ENCODE results near the gene ALMS1. TPM values are rescaled to one million over a fixed set of nuclear protein-coding genes. Genes with fewer than 3 reads are reported as not detected.

ALMS1 gene
- total RNA-seq, 2 donors from 2014 or later: 34.2 to 44.5 TPM

- no peaks in the 10 kb centered on the region for H3K27me3 ChIP-seq
Measured at GRCh38 chr2:73366060-73366459, 19.6 kb upstream of the ALMS1 start.

DNA sequence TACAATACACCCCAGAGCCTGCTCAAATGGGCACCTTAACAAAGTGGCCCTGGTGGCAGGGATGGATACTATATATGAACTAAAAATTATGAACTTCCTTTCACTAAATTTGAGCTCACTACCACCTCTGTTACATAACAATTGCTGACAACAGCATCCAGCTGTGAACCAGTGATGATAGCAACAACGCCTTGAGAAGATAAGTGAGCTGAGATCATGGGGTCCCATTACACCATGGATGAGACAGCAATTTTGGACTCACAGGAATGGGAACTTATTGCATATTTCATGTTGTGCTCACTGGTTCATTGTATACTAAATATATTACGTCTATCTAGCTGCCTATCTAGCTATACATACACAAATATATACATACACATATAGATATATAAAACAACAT, 16.9 kb upstream of the ALMS1 start:
- Histone ChIP-seq H3K27ac (no peak overlapping the region), H3K36me3 (replicated peaks in 1 of 2; ENCODE audit: insufficient read depth in 1 of 2, low read depth in 2 of 2) (no peaks in the 10 kb centered on the region), H3K9me3 (no peaks in the 10 kb centered on the region), H3K27me3 (no peaks in the 10 kb centered on the region), H3K4me1 (no peaks in the 10 kb centered on the region), H3K4me3 (no peak overlapping the region)
- DNase-seq (no peak), ATAC-seq (no peak)
- whole genome bisulfite sequencing, 2 donors: 56 to 67% methylated on average over 2 of the region's 2 CpGs
- no peak for TF ChIP-seq POLR2A (IDR thresholded peaks at IDR 0.05)
- TF ChIP-seq, protein P1, sequence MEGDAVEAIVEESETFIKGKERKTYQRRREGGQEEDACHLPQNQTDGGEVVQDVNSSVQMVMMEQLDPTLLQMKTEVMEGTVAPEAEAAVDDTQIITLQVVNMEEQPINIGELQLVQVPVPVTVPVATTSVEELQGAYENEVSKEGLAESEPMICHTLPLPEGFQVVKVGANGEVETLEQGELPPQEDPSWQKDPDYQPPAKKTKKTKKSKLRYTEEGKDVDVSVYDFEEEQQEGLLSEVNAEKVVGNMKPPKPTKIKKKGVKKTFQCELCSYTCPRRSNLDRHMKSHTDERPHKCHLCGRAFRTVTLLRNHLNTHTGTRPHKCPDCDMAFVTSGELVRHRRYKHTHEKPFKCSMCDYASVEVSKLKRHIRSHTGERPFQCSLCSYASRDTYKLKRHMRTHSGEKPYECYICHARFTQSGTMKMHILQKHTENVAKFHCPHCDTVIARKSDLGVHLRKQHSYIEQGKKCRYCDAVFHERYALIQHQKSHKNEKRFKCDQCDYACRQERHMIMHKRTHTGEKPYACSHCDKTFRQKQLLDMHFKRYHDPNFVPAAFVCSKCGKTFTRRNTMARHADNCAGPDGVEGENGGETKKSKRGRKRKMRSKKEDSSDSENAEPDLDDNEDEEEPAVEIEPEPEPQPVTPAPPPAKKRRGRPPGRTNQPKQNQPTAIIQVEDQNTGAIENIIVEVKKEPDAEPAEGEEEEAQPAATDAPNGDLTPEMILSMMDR (IDR thresholded peaks at IDR 0.05): no peak
- intact Hi-C loops (cut with DNase I): no loop called here

More at GRCh38 chr2:73366060-73366459, 19.6 kb upstream of the ALMS1 start:
- intact Hi-C loops (cut with DNase I): no loop called here
- no peaks in the 10 kb centered on the region for H3K4me1 ChIP-seq
- TF ChIP-seq, protein P1 (IDR thresholded peaks at IDR 0.05): no peak
- TF ChIP-seq POLR2A (IDR thresholded peaks at IDR 0.05): no peak
- no peaks in the 10 kb centered on the region for H3K36me3 ChIP-seq (replicated peaks in 1 of 2; ENCODE audit: insufficient read depth in 1 of 2, low read depth in 2 of 2)
- H3K27ac ChIP-seq: no peak overlapping the region
- WGBS, 2 donors: 92 to 100% methylated on average over 1 of the region's 1 CpG
- DNase-seq: no peak
- no peak overlapping the region for H3K4me3 ChIP-seq
- no peaks in the 10 kb centered on the region for H3K9me3 ChIP-seq
- ATAC-seq: no peak

- TF ChIP-seq, protein P1 (IDR thresholded peaks at IDR 0.05): no peak
- intact Hi-C loops (cut with DNase I): no loop called here
- no peaks in the 10 kb centered on the region for H3K4me1 ChIP-seq
- H3K4me3 ChIP-seq: no peak overlapping the region
- H3K27ac ChIP-seq: no peak overlapping the region
- H3K36me3 ChIP-seq (replicated peaks in 1 of 2; ENCODE audit: insufficient read depth in 1 of 2, low read depth in 2 of 2): no peaks in the 10 kb centered on the region
- DNase-seq (no peak), ATAC-seq (no peak)
- WGBS, 2 donors: 36 to 67% methylated on average over 3 of the region's 3 CpGs
- no peaks in the 10 kb centered on the region for H3K9me3 ChIP-seq
- H3K27me3 ChIP-seq: no peaks in the 10 kb centered on the region
Measured at GRCh38 chr2:73370348-73370747, 15.3 kb upstream of the ALMS1 start.

DNA sequence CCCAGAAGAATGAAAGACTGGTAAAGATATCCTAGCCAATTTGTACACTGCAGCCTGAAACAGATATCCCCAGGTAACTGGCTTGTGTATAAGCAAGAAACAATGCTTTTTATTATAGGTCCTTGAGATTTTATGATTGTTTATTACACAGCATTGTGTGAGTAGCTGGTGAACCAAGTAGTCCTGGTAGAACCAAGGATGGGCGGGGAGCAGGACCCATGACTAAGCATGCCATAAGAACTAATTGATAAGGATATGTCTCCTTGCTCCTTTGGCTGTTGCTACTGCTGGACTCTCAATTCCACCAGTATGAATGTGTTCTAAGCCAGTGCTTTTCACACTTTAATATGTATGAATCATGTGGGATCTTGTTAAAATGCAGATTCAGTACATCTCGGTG, 12.3 kb upstream of the ALMS1 start:
- TF ChIP-seq POLR2A (IDR thresholded peaks at IDR 0.05): no peak
- TF ChIP-seq, protein P1 (IDR thresholded peaks at IDR 0.05): no peak
- no peaks in the 10 kb centered on the region for H3K9me3 ChIP-seq
- ATAC-seq: no peak
- no peak overlapping the region for H3K4me3 ChIP-seq
- 59 to 61% methylated on average over 2 of the region's 2 CpGs for WGBS, 2 donors
- H3K4me1 ChIP-seq: no peaks in the 10 kb centered on the region
- no peak for DNase-seq
- intact Hi-C loops (cut with DNase I): no loop called here
- no peak overlapping the region for H3K27ac ChIP-seq
- H3K36me3 ChIP-seq (replicated peaks in 1 of 2; ENCODE audit: insufficient read depth in 1 of 2, low read depth in 2 of 2): no peaks in the 10 kb centered on the region
- H3K27me3 ChIP-seq: no peaks in the 10 kb centered on the region

- no peaks in the 10 kb centered on the region for H3K9me3 ChIP-seq
- no peak overlapping the region for H3K4me3 ChIP-seq
- no peaks in the 10 kb centered on the region for H3K4me1 ChIP-seq
- ATAC-seq (no peak), DNase-seq (no peak)
- no peak for TF ChIP-seq POLR2A (IDR thresholded peaks at IDR 0.05)
- TF ChIP-seq, protein P1 (IDR thresholded peaks at IDR 0.05): no peak
- 47 to 50% methylated on average over 1 of the region's 1 CpG for WGBS, 2 donors
- no peaks in the 10 kb centered on the region for H3K36me3 ChIP-seq (replicated peaks in 1 of 2; ENCODE audit: insufficient read depth in 1 of 2, low read depth in 2 of 2)
- H3K27me3 ChIP-seq: no peaks in the 10 kb centered on the region
- no peak overlapping the region for H3K27ac ChIP-seq
- intact Hi-C loops (cut with DNase I): no loop called here
Measured at GRCh38 chr2:73374269-73374668, 11.4 kb upstream of the ALMS1 start.
